Memory B cell (primary cell): Measurements from ENCODE around the gene FBLIM1.

ENCODE experiments used
- ATAC-seq: fragments of 150-1000 bp; cut with Tn5 transposase; 2 replicates; pipeline ENCODE4 v1.10.0; 2021; ENCODE audit warnings: low read depth, mild to moderate bottlenecking, moderate library complexity
- DNase-seq, 2 donors: peaks; one replicate each; pipeline ENCODE4 v3.0.0; 2022; ENCODE audit warnings: low spot score in 2 of 2
- H3K27ac Mint-ChIP-seq: one replicate; pipeline ENCODE4 v1.8.0; 2022; ENCODE audit warnings: mild to moderate bottlenecking, moderate library complexity, mixed read lengths
- H3K27me3 Mint-ChIP-seq: one replicate; pipeline ENCODE4 v1.8.0; 2022; ENCODE audit warnings: mixed read lengths
- H3K36me3 Mint-ChIP-seq: one replicate; pipeline ENCODE4 v1.8.0; 2022; ENCODE audit warnings: mild to moderate bottlenecking, mixed read lengths
- H3K4me1 Mint-ChIP-seq: one replicate; pipeline ENCODE4 v1.8.0; 2022; ENCODE audit warnings: mixed read lengths
- H3K4me3 Mint-ChIP-seq: one replicate; pipeline ENCODE4 v1.8.0; 2022; ENCODE audit warnings: mild to moderate bottlenecking, moderate library complexity, mixed read lengths
- H3K9me3 Mint-ChIP-seq: one replicate; pipeline ENCODE4 v1.8.0; 2022; ENCODE audit warnings: mixed read lengths

The FBLIM1 gene

GRCh38 chr1:15735304-15736037 is 23.1 kb upstream of the FBLIM1 start:
- DNase-seq (no peak), ATAC-seq (peak; percentile 55)
- H3K4me1 Mint-ChIP-seq: no peaks in the 10 kb centered on the region
- H3K27me3 Mint-ChIP-seq: no peaks in the 10 kb centered on the region
- H3K9me3 Mint-ChIP-seq: no peaks in the 10 kb centered on the region
- peaks cover 5% of the 10 kb centered on the region for H3K36me3 Mint-ChIP-seq
- no peak overlapping the region for H3K4me3 Mint-ChIP-seq
- no peak overlapping the region for H3K27ac Mint-ChIP-seq

- DNase-seq (no peak), ATAC-seq (no peak)
- Mint-ChIP-seq H3K4me3 (no peak within 1 kb of the TSS), H3K9me3 (no peaks in the 10 kb centered on the region), H3K4me1 (peaks cover under 1% of the 10 kb centered on the region), H3K27ac (peak within 1 kb of the TSS; percentile 5), H3K36me3 (peaks cover 5% of the 10 kb centered on the region), H3K27me3 (no peaks in the 10 kb centered on the region)
These were observed 22.3 kb upstream of the FBLIM1 start, which contains the start of gene SLC25A34 for GRCh38 chr1:15736038-15736891. TSS of gene SLC25A34 (plus strand) at chr1:15736258. CDS start at chr1:15736486, 228 bp downstream.

GRCh38 chr1:15736892-15737261 is 21.7 kb upstream of the FBLIM1 start:
- Mint-ChIP-seq H3K9me3 (no peaks in the 10 kb centered on the region), H3K27me3 (peaks cover 1% of the 10 kb centered on the region), H3K4me3 (no peak overlapping the region), H3K36me3 (peaks cover 5% of the 10 kb centered on the region), H3K27ac (peak overlapping the region; percentile 5), H3K4me1 (peaks cover 5% of the 10 kb centered on the region)
- ATAC-seq (no peak), DNase-seq (no peak)

- H3K36me3 Mint-ChIP-seq: peaks cover 3% of the 10 kb centered on the region
- H3K27ac Mint-ChIP-seq: peak overlapping the region; percentile 5
- no peaks in the 10 kb centered on the region for H3K9me3 Mint-ChIP-seq
- peaks cover 5% of the 10 kb centered on the region for H3K4me1 Mint-ChIP-seq
- ATAC-seq (no peak), DNase-seq (no peak)
- H3K27me3 Mint-ChIP-seq: peaks cover 1% of the 10 kb centered on the region
- no peak overlapping the region for H3K4me3 Mint-ChIP-seq
These were observed 21.0 kb upstream of the FBLIM1 start for GRCh38 chr1:15737324-15738319.

GRCh38 chr1:15738416-15739113 is 20.0 kb upstream of the FBLIM1 start:
- no peaks in the 10 kb centered on the region for H3K36me3 Mint-ChIP-seq
- peaks cover 5% of the 10 kb centered on the region for H3K4me1 Mint-ChIP-seq
- no peaks in the 10 kb centered on the region for H3K9me3 Mint-ChIP-seq
- DNase-seq (no peak), ATAC-seq (no peak)
- peaks cover 1% of the 10 kb centered on the region for H3K27me3 Mint-ChIP-seq
- peak overlapping the region; percentile 31 for H3K27ac Mint-ChIP-seq
- no peak overlapping the region for H3K4me3 Mint-ChIP-seq

- Mint-ChIP-seq H3K36me3 (no peaks in the 10 kb centered on the region), H3K27ac (no peak overlapping the region), H3K27me3 (peaks cover 1% of the 10 kb centered on the region), H3K4me3 (no peak overlapping the region), H3K9me3 (no peaks in the 10 kb centered on the region), H3K4me1 (peaks cover 5% of the 10 kb centered on the region)
- no peak for ATAC-seq
- no peak for DNase-seq
These were observed 19.3 kb upstream of the FBLIM1 start for GRCh38 chr1:15739259-15739658.

GRCh38 chr1:15739745-15740144 is 18.9 kb upstream of the FBLIM1 start:
- H3K4me3 Mint-ChIP-seq: no peak overlapping the region
- H3K27me3 Mint-ChIP-seq: peaks cover 5% of the 10 kb centered on the region
- no peaks in the 10 kb centered on the region for H3K9me3 Mint-ChIP-seq
- DNase-seq: no peak
- H3K36me3 Mint-ChIP-seq: no peaks in the 10 kb centered on the region
- no peak for ATAC-seq
- no peak overlapping the region for H3K27ac Mint-ChIP-seq
- peaks cover 5% of the 10 kb centered on the region for H3K4me1 Mint-ChIP-seq

GRCh38 chr1:15740924-15741850 is 17.4 kb upstream of the FBLIM1 start:
- H3K27me3 Mint-ChIP-seq: peaks cover 7% of the 10 kb centered on the region
- peak; percentile 93 for ATAC-seq
- H3K4me1 Mint-ChIP-seq: peaks cover 5% of the 10 kb centered on the region

GRCh38 chr1:15742339-15742801 is 16.2 kb upstream of the FBLIM1 start, which contains the start of gene TMEM82:
TSS of gene TMEM82 (plus strand) at chr1:15742499. CDS start at chr1:15742560, 61 bp downstream.
- H3K36me3 Mint-ChIP-seq: no peaks in the 10 kb centered on the region
- no peaks in the 10 kb centered on the region for H3K9me3 Mint-ChIP-seq
- H3K27ac Mint-ChIP-seq: no peak within 1 kb of the TSS
- ATAC-seq (no peak), DNase-seq (no peak)
- peaks cover 5% of the 10 kb centered on the region for H3K4me1 Mint-ChIP-seq
- H3K27me3 Mint-ChIP-seq: peaks cover 10% of the 10 kb centered on the region
- no peak within 1 kb of the TSS for H3K4me3 Mint-ChIP-seq

More at GRCh38 chr1:15740924-15741850, 17.4 kb upstream of the FBLIM1 start:
- Mint-ChIP-seq H3K9me3 (no peaks in the 10 kb centered on the region), H3K36me3 (no peaks in the 10 kb centered on the region), H3K27ac (peak overlapping the region; percentile 55), H3K4me3 (no peak overlapping the region)
- DNase-seq: peak; percentile 62 to 75

GRCh38 chr1:15744122-15744679 is 14.4 kb upstream of the FBLIM1 start:
- Mint-ChIP-seq H3K4me3 (no peak overlapping the region), H3K27me3 (peaks cover 12% of the 10 kb centered on the region), H3K36me3 (no peaks in the 10 kb centered on the region), H3K27ac (no peak overlapping the region), H3K9me3 (no peaks in the 10 kb centered on the region), H3K4me1 (peaks cover 5% of the 10 kb centered on the region)
- ATAC-seq: no peak
- no peak for DNase-seq

GRCh38 chr1:15747378-15747777 is 11.2 kb upstream of the FBLIM1 start:
- H3K4me1 Mint-ChIP-seq: no peaks in the 10 kb centered on the region
- H3K4me3 Mint-ChIP-seq: no peak overlapping the region
- H3K27ac Mint-ChIP-seq: no peak overlapping the region
- DNase-seq (no peak), ATAC-seq (no peak)
- H3K36me3 Mint-ChIP-seq: no peaks in the 10 kb centered on the region
- peaks cover 14% of the 10 kb centered on the region for H3K27me3 Mint-ChIP-seq
- H3K9me3 Mint-ChIP-seq: no peaks in the 10 kb centered on the region

GRCh38 chr1:15748264-15748663 is 10.3 kb upstream of the FBLIM1 start:
- peaks cover 14% of the 10 kb centered on the region for H3K27me3 Mint-ChIP-seq
- no peak overlapping the region for H3K4me3 Mint-ChIP-seq
- no peaks in the 10 kb centered on the region for H3K9me3 Mint-ChIP-seq
- H3K36me3 Mint-ChIP-seq: no peaks in the 10 kb centered on the region
- H3K4me1 Mint-ChIP-seq: no peaks in the 10 kb centered on the region
- ATAC-seq: no peak
- no peak overlapping the region for H3K27ac Mint-ChIP-seq
- DNase-seq: no peak
